SK-N-SH (cell line): ENCODE results near the gene C12orf56. TPM values are rescaled to one million over a fixed set of nuclear protein-coding genes. Genes with fewer than 3 reads are reported as not detected.

Experiments
- CTCF ChIA-PET: fragments of 300-600, 350-600 bp; formaldehyde crosslinking; extraction: SDS; loops from one replicate; lab custom pipeline; 2021; lab: Yijun Ruan, JAX
- POLR2A ChIA-PET: fragments of 350-600 bp; sonication (Branson Sonifier 250); formaldehyde crosslinking; extraction: SDS; loops from one replicate; lab custom pipeline; 2020; ENCODE audit warnings: antibody characterized with exemption, inconsistent platforms; lab: Yijun Ruan, JAX
- DNase-seq: peaks from one replicate; pipeline ENCODE4 v3.0.0; 2012
- H2AFZ ChIP-seq: fragments of 200-600 bp; sonication (generic); 2 replicates; pipeline ENCODE4 v1.8.1; 2016; ENCODE audit warnings: antibody characterized with exemption, mild to moderate bottlenecking, low read depth
- H3F3A ChIP-seq: fragments of 200-600 bp; sonication (generic); replicated peaks from 2 replicates; pipeline ENCODE3; 2016; ENCODE audit warnings: antibody characterized with exemption, mild to moderate bottlenecking; ENCODE audit not compliant: insufficient read depth
- H3K27ac ChIP-seq, 2 experiments: fragments of 200-500 bp in 1 of 2; fragments of 200-600 bp in 1 of 2; sonication (Bioruptor generic) in 1 of 2; sonication (generic), shearing (Covaris generic) in 1 of 2; 2 replicates each; pipeline versions ENCODE4 v1.5.1 to v1.6.1; 2014 to 2016; ENCODE audit warnings: low read depth in 2 of 2, inconsistent platforms in 1 of 2, low read length in 1 of 2, mild to moderate bottlenecking in 1 of 2, mixed read lengths in 1 of 2
- H3K27me3 ChIP-seq: fragments of 200-600 bp; sonication (generic), shearing (Covaris generic); 2 replicates; pipeline ENCODE4 v1.6.1; 2016; ENCODE audit warnings: mixed run types; ENCODE audit not compliant: insufficient read depth
- H3K36me3 ChIP-seq, 2 experiments: fragments of 200-500 bp in 1 of 2; fragments of 200-600 bp in 1 of 2; sonication (Bioruptor generic) in 1 of 2; sonication (generic) in 1 of 2; replicated peaks in 1 of 2; 2 replicates each; pipeline versions ENCODE3 to v1.5.1; 2014 to 2016; ENCODE audit warnings: low read length in 1 of 2, mild to moderate bottlenecking in 1 of 2; ENCODE audit not compliant: insufficient read depth in 2 of 2, control insufficient read depth in 1 of 2
- H3K4me1 ChIP-seq, 2 experiments: fragments of 200-500 bp in 1 of 2; fragments of 200-600 bp in 1 of 2; sonication (Bioruptor generic) in 1 of 2; sonication (generic), shearing (Covaris generic) in 1 of 2; 2 replicates each; pipeline versions ENCODE4 v1.5.1 to v1.6.1; 2014 to 2016; ENCODE audit warnings: low read depth in 1 of 2, low read length in 1 of 2, mixed run types in 1 of 2; ENCODE audit not compliant: insufficient read depth in 2 of 2, control insufficient read depth in 1 of 2
- H3K4me2 ChIP-seq: fragments of 200-600 bp; sonication (generic), shearing (Covaris generic); 2 replicates; pipeline ENCODE4 v1.6.1; 2017; ENCODE audit warnings: mixed run types
- H3K4me3 ChIP-seq, 2 experiments: fragments of 200-500 bp in 1 of 2; fragments of 200-600 bp in 1 of 2; sonication (Bioruptor generic) in 1 of 2; sonication (generic), shearing (Covaris generic) in 1 of 2; 2 replicates each; pipeline versions ENCODE4 v1.5.1 to v1.8.1; 2014 to 2016; ENCODE audit warnings: low read depth in 2 of 2, inconsistent platforms in 1 of 2, low read length in 1 of 2, mild to moderate bottlenecking in 1 of 2, mixed read lengths in 1 of 2, moderate library complexity in 1 of 2
- H3K79me2 ChIP-seq: fragments of 200-600 bp; sonication (generic); 2 replicates; pipeline ENCODE4 v1.8.1; 2017; ENCODE audit warnings: mild to moderate bottlenecking; ENCODE audit not compliant: insufficient read depth
- H3K9ac ChIP-seq: fragments of 200-600 bp; sonication (generic); 2 replicates; pipeline ENCODE4 v1.6.1; 2017; ENCODE audit warnings: mixed run types
- H3K9me2 ChIP-seq: fragments of 200-600 bp; sonication (generic); 2 replicates; pipeline ENCODE4 v1.6.1; 2017; ENCODE audit warnings: mixed run types
- H3K9me3 ChIP-seq: fragments of 200-600 bp; sonication (generic); 2 replicates; pipeline ENCODE4 v1.6.1; 2017; ENCODE audit warnings: mixed run types, mild to moderate bottlenecking, moderate library complexity
- H4K20me1 ChIP-seq: fragments of 200-600 bp; sonication (generic); 2 replicates; pipeline ENCODE4 v1.6.1; 2017; ENCODE audit warnings: mild to moderate bottlenecking, mixed run types; ENCODE audit not compliant: insufficient read depth
- CTCF ChIP-seq: fragments of 200-600 bp; sonication (generic); IDR thresholded peaks from 2 replicates; pipeline ENCODE4 v1.6.1; 2017; ENCODE audit warnings: antibody characterized with exemption, mild to moderate bottlenecking, moderate library complexity
- ELF1 ChIP-seq: IDR thresholded peaks from 2 replicates; pipeline ENCODE4 v1.4.0; 2012
- EP300 ChIP-seq, 2 experiments: IDR thresholded peaks; 2 replicates each; pipeline versions ENCODE4 v1.4.0 to v1.6.1; 2012; ENCODE audit warnings: borderline replicate concordance in 1 of 2, low read depth in 1 of 2, low read length in 1 of 2
- FOSL2 ChIP-seq: IDR thresholded peaks from 2 replicates; pipeline ENCODE4 v1.4.0; 2012; ENCODE audit warnings: low read depth, mild to moderate bottlenecking, moderate library complexity, borderline replicate concordance
- POLR2AphosphoS5 ChIP-seq: IDR thresholded peaks from 2 replicates; pipeline ENCODE4 v1.6.1; 2012; ENCODE audit warnings: low read depth, low read length
- RAD21 ChIP-seq: IDR thresholded peaks from 2 replicates; pipeline ENCODE4 v1.6.1; 2012; ENCODE audit warnings: mild to moderate bottlenecking, low read length
- RXRA ChIP-seq: IDR thresholded peaks from 2 replicates; pipeline ENCODE4 v1.4.0; 2012; ENCODE audit warnings: low read depth, mild to moderate bottlenecking, borderline replicate concordance
- TEAD4 ChIP-seq: IDR thresholded peaks from 2 replicates; pipeline ENCODE4 v1.4.0; 2012; ENCODE audit warnings: mild to moderate bottlenecking, borderline replicate concordance; ENCODE audit not compliant: insufficient read depth
- WGBS: methylation state at CpG from one replicate; pipeline ENCODE4 v1.1.6; 2017; ENCODE audit warnings: low lambda C conversion rate; 5-methylcytosine and 5-hydroxymethylcytosine counted together
- polyA plus RNA-seq, 3 experiments: library from polyadenylated mRNA; depleted of rRNA; stranded (reverse); fragments of >200 nt; gene quantifications; 2 replicates each; pipeline ENCODE4 v1.2.3, GENCODE V29; 2012
- TF ChIP-seq, protein P1 (sequence below): IDR thresholded peaks from 2 replicates; pipeline ENCODE4 v1.4.0; 2012; ENCODE audit warnings: low read depth, borderline replicate concordance
- TF ChIP-seq, protein P2 (sequence below): IDR thresholded peaks from 2 replicates; pipeline ENCODE4 v1.4.0; 2012; ENCODE audit warnings: low read depth, borderline replicate concordance

The C12orf56 gene
- polyA plus RNA-seq, 1 of the 3 experiments (the other 2 are of a cell fraction) = not detected

GRCh38 chr12:64411427-64411826, 20.9 kb upstream of the C12orf56 start:
- WGBS = 84% methylated on average over 2 of the region's 2 CpGs
- no peaks in the 10 kb centered on the region for H3K27me3 ChIP-seq
- no peak overlapping the region for H3K4me3 ChIP-seq
- H3K9me3 ChIP-seq = no peaks in the 10 kb centered on the region
- H3F3A ChIP-seq = peaks cover 12% of the 10 kb centered on the region
- peaks cover 62 to 68% of the 10 kb centered on the region in 2 experiments for H3K36me3 ChIP-seq
- ChIA-PET POLR2A (no interaction called here), CTCF (no interaction called here)
- no peak for DNase-seq
- peaks cover 80% of the 10 kb centered on the region for H3K79me2 ChIP-seq
- H4K20me1 ChIP-seq = peaks cover 36% of the 10 kb centered on the region
- H3K4me1 ChIP-seq = peaks cover 2 to 10% of the 10 kb centered on the region in 2 experiments; a peak in 2 of 4 replicates
- H3K9me2 ChIP-seq = no peaks in the 10 kb centered on the region
- H3K27ac ChIP-seq = no peak overlapping the region
- H2AFZ ChIP-seq = no peak overlapping the region
- no peak for TF ChIP-seq EP300 (IDR thresholded peaks at IDR 0.05; ENCODE audit: borderline replicate concordance in 1 of 2, low read depth in 1 of 2, low read length in 1 of 2)
- no peak for TF ChIP-seq TEAD4
- no peak for TF ChIP-seq ELF1
- TF ChIP-seq CTCF = no peak
- no peak for TF ChIP-seq POLR2AphosphoS5
- TF ChIP-seq, protein P1, sequence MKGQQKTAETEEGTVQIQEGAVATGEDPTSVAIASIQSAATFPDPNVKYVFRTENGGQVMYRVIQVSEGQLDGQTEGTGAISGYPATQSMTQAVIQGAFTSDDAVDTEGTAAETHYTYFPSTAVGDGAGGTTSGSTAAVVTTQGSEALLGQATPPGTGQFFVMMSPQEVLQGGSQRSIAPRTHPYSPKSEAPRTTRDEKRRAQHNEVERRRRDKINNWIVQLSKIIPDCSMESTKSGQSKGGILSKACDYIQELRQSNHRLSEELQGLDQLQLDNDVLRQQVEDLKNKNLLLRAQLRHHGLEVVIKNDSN = no peak
- no peak for TF ChIP-seq FOSL2
- no peak overlapping the region for H3K4me2 ChIP-seq
- H3K9ac ChIP-seq = no peak overlapping the region

- Histone ChIP-seq H2AFZ (no peak overlapping the region), H3K79me2 (peaks cover 73% of the 10 kb centered on the region), H3K9me2 (no peaks in the 10 kb centered on the region), H3K4me2 (no peak overlapping the region), H3K9ac (no peak overlapping the region), H3K4me3 (no peak overlapping the region), H3K27me3 (no peaks in the 10 kb centered on the region), H3K4me1 (peaks cover 3 to 18% of the 10 kb centered on the region in 2 experiments; a peak in 2 of 4 replicates), H4K20me1 (peaks cover 32% of the 10 kb centered on the region), H3K27ac (no peak overlapping the region), H3F3A (peaks cover 26% of the 10 kb centered on the region), H3K9me3 (no peaks in the 10 kb centered on the region), H3K36me3 (peaks cover 28 to 33% of the 10 kb centered on the region in 2 experiments)
- TF ChIP-seq TEAD4 (no peak), RXRA (no peak), FOSL2 (no peak), RAD21 (no peak), POLR2AphosphoS5 (no peak)
- TF ChIP-seq, protein P1 = no peak
- TF ChIP-seq, protein P2, sequence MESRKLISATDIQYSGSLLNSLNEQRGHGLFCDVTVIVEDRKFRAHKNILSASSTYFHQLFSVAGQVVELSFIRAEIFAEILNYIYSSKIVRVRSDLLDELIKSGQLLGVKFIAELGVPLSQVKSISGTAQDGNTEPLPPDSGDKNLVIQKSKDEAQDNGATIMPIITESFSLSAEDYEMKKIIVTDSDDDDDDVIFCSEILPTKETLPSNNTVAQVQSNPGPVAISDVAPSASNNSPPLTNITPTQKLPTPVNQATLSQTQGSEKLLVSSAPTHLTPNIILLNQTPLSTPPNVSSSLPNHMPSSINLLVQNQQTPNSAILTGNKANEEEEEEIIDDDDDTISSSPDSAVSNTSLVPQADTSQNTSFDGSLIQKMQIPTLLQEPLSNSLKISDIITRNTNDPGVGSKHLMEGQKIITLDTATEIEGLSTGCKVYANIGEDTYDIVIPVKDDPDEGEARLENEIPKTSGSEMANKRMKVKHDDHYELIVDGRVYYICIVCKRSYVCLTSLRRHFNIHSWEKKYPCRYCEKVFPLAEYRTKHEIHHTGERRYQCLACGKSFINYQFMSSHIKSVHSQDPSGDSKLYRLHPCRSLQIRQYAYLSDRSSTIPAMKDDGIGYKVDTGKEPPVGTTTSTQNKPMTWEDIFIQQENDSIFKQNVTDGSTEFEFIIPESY = no peak
- no peak for DNase-seq
- ChIA-PET POLR2A (no interaction called here), CTCF (no interaction called here)
- 87% methylated on average over 9 of the region's 9 CpGs for WGBS
Measured at GRCh38 chr12:64407342-64408223, 17.0 kb upstream of the C12orf56 start.
